SH-SY5Y (cell line): Measurements from ENCODE around the gene OR10AD1.

Experiments used
- GATA2 ChIP-seq: IDR thresholded peaks from 2 replicates; pipeline ENCODE4 v1.6.1; 2011; ENCODE audit warnings: mild to moderate bottlenecking, low read depth, low read length
- GATA3 ChIP-seq: IDR thresholded peaks from 2 replicates; pipeline ENCODE4 v1.6.1; 2011; ENCODE audit warnings: low read depth, mild to moderate bottlenecking, low read length, moderate library complexity

DNA sequence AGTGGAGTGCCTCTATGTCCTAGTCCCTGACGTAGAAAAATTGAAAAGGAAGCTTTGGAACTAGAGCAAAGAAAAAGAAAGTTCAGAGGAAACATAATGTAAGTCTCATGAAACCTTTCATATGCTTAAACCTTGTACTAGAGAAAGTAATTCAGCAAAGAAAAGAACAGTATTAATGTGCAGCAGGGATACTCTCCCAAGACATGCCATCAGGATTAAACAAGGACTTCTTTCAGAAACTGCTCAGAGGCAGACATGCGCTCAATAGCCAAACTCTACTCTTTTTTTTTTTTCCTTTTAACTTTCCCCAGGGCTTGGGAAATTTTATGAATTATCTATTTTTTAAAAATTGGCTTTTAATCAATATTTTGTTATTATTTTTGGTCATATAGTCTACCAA, 38.6 kb downstream of the OR10AD1 start:
- TF ChIP-seq GATA2 (no peak), GATA3 (no peak)
